Sigmoid colon (tissue), 3 donors: ENCODE measurements around the gene SSPN.

ENCODE experiments used
- CTCF ChIP-seq, 4 experiments: fragments of 450-650 bp in 3 of 4; fragments of 200-600 bp in 1 of 4; IDR thresholded peaks; one replicate each; pipeline ENCODE4 v1.5.1; 2016 to 2019; ENCODE audit warnings: antibody characterized with exemption in 4 of 4, mild to moderate bottlenecking in 3 of 4, moderate library complexity in 2 of 4
- POLR2A ChIP-seq, 2 donors: fragments of 450-650 bp; IDR thresholded peaks; one replicate each; pipeline ENCODE4 v1.6.1; 2016; ENCODE audit warnings: antibody characterized with exemption in 2 of 2, mild to moderate bottlenecking in 2 of 2, moderate library complexity in 2 of 2

GRCh38 chr12:26273811-26274210 is 78.4 kb downstream of the SSPN start:
- no peak for TF ChIP-seq CTCF (IDR thresholded peaks at IDR 0.05)
- no peak for TF ChIP-seq POLR2A (IDR thresholded peaks at IDR 0.05)
